Loucy (cell line): ENCODE measurements around the gene WFIKKN2.

Experiments
- H2AFZ ChIP-seq: fragments of 200-600 bp; sonication (generic); 2 replicates; pipeline ENCODE4 v1.6.0; 2016; ENCODE audit warnings: antibody characterized with exemption, mild to moderate bottlenecking, low read length, moderate library complexity
- H3F3A ChIP-seq: fragments of 200-600 bp; 2 replicates; pipeline ENCODE4 v1.6.0; 2016; ENCODE audit warnings: antibody characterized with exemption, low read depth, mild to moderate bottlenecking
- H3K27me3 ChIP-seq: fragments of 200-600 bp; sonication (generic); 2 replicates; pipeline ENCODE4 v1.6.1; 2014; ENCODE audit warnings: low read length, mild to moderate bottlenecking; ENCODE audit not compliant: insufficient read depth, poor library complexity, severe bottlenecking
- H3K36me3 ChIP-seq: fragments of 200-600 bp; sonication (generic); 2 replicates; pipeline ENCODE4 v1.6.1; 2016; ENCODE audit warnings: low read length; ENCODE audit not compliant: insufficient read depth
- H3K4me1 ChIP-seq: fragments of 200-600 bp; sonication (generic); 2 replicates; pipeline ENCODE4 v1.5.1; 2014; ENCODE audit warnings: low read length, mild to moderate bottlenecking; ENCODE audit not compliant: insufficient read depth, poor library complexity, severe bottlenecking
- H3K4me2 ChIP-seq: fragments of 200-600 bp; sonication (generic); 2 replicates; pipeline ENCODE4 v1.6.0; 2014; ENCODE audit warnings: antibody characterized with exemption, low read length, low read depth, mild to moderate bottlenecking; ENCODE audit not compliant: poor library complexity, severe bottlenecking
- H3K4me3 ChIP-seq: fragments of 200-600 bp; sonication (generic); 2 replicates; pipeline ENCODE4 v1.5.1; 2014; ENCODE audit warnings: low read length, mild to moderate bottlenecking, mixed read lengths; ENCODE audit not compliant: poor library complexity, severe bottlenecking
- H3K79me2 ChIP-seq: fragments of 200-600 bp; sonication (generic); 2 replicates; pipeline ENCODE4 v1.6.1; 2014; ENCODE audit warnings: low read length; ENCODE audit not compliant: insufficient read depth
- H3K9ac ChIP-seq: fragments of 200-600 bp; sonication (generic); 2 replicates; pipeline ENCODE4 v1.6.0; 2014; ENCODE audit warnings: mild to moderate bottlenecking, low read depth, low read length, moderate library complexity; ENCODE audit not compliant: poor library complexity, severe bottlenecking
- H3K9me2 ChIP-seq: fragments of 200-600 bp; sonication (generic); replicated peaks from 2 replicates; pipeline ENCODE4 v1.6.1; 2016; ENCODE audit warnings: low read depth, low read length, mixed read lengths
- H3K9me3 ChIP-seq: fragments of 200-600 bp; sonication (generic); 2 replicates; pipeline ENCODE4 v1.6.1; 2014; ENCODE audit warnings: mild to moderate bottlenecking, antibody characterized with exemption, low read length, low read depth; ENCODE audit not compliant: insufficient read depth
- H4K20me1 ChIP-seq: fragments of 200-600 bp; sonication (generic); 2 replicates; pipeline ENCODE4 v1.6.0; 2014; ENCODE audit warnings: antibody characterized with exemption, low read length, mild to moderate bottlenecking; ENCODE audit not compliant: insufficient read depth, poor library complexity, severe bottlenecking
- CTCF ChIP-seq: fragments of 200-600 bp; sonication (generic); conservative IDR thresholded peaks from 2 replicates; pipeline ENCODE4 v1.5.1; 2014; ENCODE audit warnings: mild to moderate bottlenecking, antibody characterized with exemption, low read length
- EZH2phosphoT487 ChIP-seq: fragments of 200-600 bp; IDR thresholded peaks from 2 replicates; pipeline ENCODE4 v1.6.1; 2018; ENCODE audit warnings: antibody characterized with exemption, mild to moderate bottlenecking, moderate library complexity, borderline replicate concordance

The WFIKKN2 gene

GRCh38 chr17:50828508-50829170 is 6.7 kb upstream of the WFIKKN2 start:
- Histone ChIP-seq H3K4me3 (no peak overlapping the region), H3K4me2 (no peak overlapping the region), H3K79me2 (no peaks in the 10 kb centered on the region), H2AFZ (no peak overlapping the region), H3F3A (no peaks in the 10 kb centered on the region), H3K4me1 (no peaks in the 10 kb centered on the region), H3K9me3 (no peaks in the 10 kb centered on the region), H3K9me2 (no peaks in the 10 kb centered on the region), H3K9ac (no peak overlapping the region), H3K36me3 (no peaks in the 10 kb centered on the region), H3K27me3 (no peaks in the 10 kb centered on the region), H4K20me1 (no peaks in the 10 kb centered on the region)
- TF ChIP-seq CTCF (no peak), EZH2phosphoT487 (no peak)

- Histone ChIP-seq H3K9me2 (no peaks in the 10 kb centered on the region), H3K4me2 (no peak overlapping the region), H2AFZ (no peak overlapping the region), H3F3A (no peaks in the 10 kb centered on the region), H3K4me1 (no peaks in the 10 kb centered on the region), H3K36me3 (no peaks in the 10 kb centered on the region), H3K79me2 (no peaks in the 10 kb centered on the region), H4K20me1 (no peaks in the 10 kb centered on the region), H3K27me3 (no peaks in the 10 kb centered on the region), H3K4me3 (no peak overlapping the region), H3K9ac (no peak overlapping the region), H3K9me3 (no peaks in the 10 kb centered on the region)
- TF ChIP-seq CTCF (no peak), EZH2phosphoT487 (no peak)
Observed at GRCh38 chr17:50829332-50829731, 6.1 kb upstream of the WFIKKN2 start.

- no peaks in the 10 kb centered on the region for H3K9me3 ChIP-seq
- TF ChIP-seq CTCF (no peak), EZH2phosphoT487 (no peak)
- H3K9ac ChIP-seq: no peak overlapping the region
Observed at GRCh38 chr17:50830352-50830751, 5.0 kb upstream of the WFIKKN2 start.

More at GRCh38 chr17:50830352-50830751, 5.0 kb upstream of the WFIKKN2 start:
- Histone ChIP-seq H2AFZ (no peak overlapping the region), H3K36me3 (no peaks in the 10 kb centered on the region), H3F3A (no peaks in the 10 kb centered on the region), H3K4me3 (no peak overlapping the region), H3K4me2 (no peak overlapping the region), H3K79me2 (no peaks in the 10 kb centered on the region), H4K20me1 (no peaks in the 10 kb centered on the region), H3K27me3 (no peaks in the 10 kb centered on the region), H3K9me2 (no peaks in the 10 kb centered on the region), H3K4me1 (no peaks in the 10 kb centered on the region)
